GM23338 (cell line): Measurements from ENCODE around the gene CCDC110. TPM values are rescaled to one million over a fixed set of nuclear protein-coding genes. Genes with fewer than 3 reads are reported as not detected.

Experiments
- ATAC-seq: fragments of 200-7000 bp; cut with Tn5 transposase; 3 replicates; pipeline ENCODE4 v1.9.1; 2020
- DNase-seq: peaks from one replicate; pipeline ENCODE4 v3.0.0-alpha.2; 2015; ENCODE audit warnings: low spot score
- H2AFZ ChIP-seq: fragments of 200-600 bp; sonication (generic); 2 replicates; pipeline ENCODE4 v1.8.0; 2016; ENCODE audit warnings: antibody characterized with exemption, mild to moderate bottlenecking, moderate library complexity
- H3F3A ChIP-seq: fragments of 200-600 bp; sonication (generic); replicated peaks from 2 replicates; pipeline ENCODE4 v1.8.0; 2017; ENCODE audit warnings: antibody characterized with exemption, mixed run types, low read depth
- H3K27ac ChIP-seq: fragments of 200-600 bp; sonication (generic); 2 replicates; pipeline ENCODE4 v1.6.1; 2016; ENCODE audit warnings: low read depth
- H3K27me3 ChIP-seq: fragments of 200-600 bp; sonication (generic); 2 replicates; pipeline ENCODE4 v1.8.0; 2016; ENCODE audit warnings: mild to moderate bottlenecking, mixed run types, moderate library complexity; ENCODE audit not compliant: insufficient read depth
- H3K36me3 ChIP-seq: fragments of 200-600 bp; sonication (generic); 2 replicates; pipeline ENCODE4 v1.8.0; 2016; ENCODE audit warnings: mild to moderate bottlenecking; ENCODE audit not compliant: insufficient read depth
- H3K4me1 ChIP-seq: fragments of 200-600 bp; sonication (generic); 2 replicates; pipeline ENCODE4 v1.8.0; 2016; ENCODE audit warnings: mild to moderate bottlenecking, moderate library complexity; ENCODE audit not compliant: insufficient read depth
- H3K4me2 ChIP-seq: fragments of 200-600 bp; sonication (generic); 2 replicates; pipeline ENCODE4 v1.7.1; 2017; ENCODE audit warnings: mixed run types
- H3K4me3 ChIP-seq: fragments of 200-600 bp; sonication (generic); 2 replicates; pipeline ENCODE4 v1.6.1; 2016; ENCODE audit warnings: mixed run types
- H3K79me2 ChIP-seq: fragments of 200-600 bp; sonication (generic); replicated peaks from 2 replicates; pipeline ENCODE4 v1.8.0; 2017; ENCODE audit warnings: mild to moderate bottlenecking; ENCODE audit not compliant: insufficient read depth
- H3K9me2 ChIP-seq: fragments of 200-600 bp; sonication (generic); 2 replicates; pipeline ENCODE4 v1.8.0; 2017; ENCODE audit not compliant: insufficient read depth
- H4K20me1 ChIP-seq: fragments of 200-600 bp; sonication (generic); replicated peaks from 2 replicates; pipeline ENCODE4 v1.8.0; 2017; ENCODE audit warnings: mild to moderate bottlenecking; ENCODE audit not compliant: insufficient read depth
- H3K27ac Mint-ChIP-seq: 2 replicates; pipeline ENCODE4 v1.8.0; 2020; ENCODE audit warnings: inconsistent platforms, mild to moderate bottlenecking, moderate library complexity, mixed read lengths
- H3K27me3 Mint-ChIP-seq: 3 replicates; pipeline ENCODE4 v1.8.0; 2022; ENCODE audit warnings: low read depth, mild to moderate bottlenecking, moderate library complexity, mixed read lengths, inconsistent platforms; ENCODE audit not compliant: insufficient read depth, poor library complexity
- H3K36me3 Mint-ChIP-seq: 3 replicates; pipeline ENCODE4 v1.8.0; 2021; ENCODE audit warnings: low read depth, mild to moderate bottlenecking, inconsistent platforms, moderate library complexity, mixed read lengths
- H3K4me1 Mint-ChIP-seq: 3 replicates; pipeline ENCODE4 v1.8.0; 2020; ENCODE audit warnings: mild to moderate bottlenecking, inconsistent platforms, mixed read lengths
- H3K4me3 Mint-ChIP-seq: 3 replicates; pipeline ENCODE4 v1.8.0; 2021; ENCODE audit warnings: moderate library complexity, mild to moderate bottlenecking, inconsistent platforms, mixed read lengths
- H3K9me3 Mint-ChIP-seq: 3 replicates; pipeline ENCODE4 v1.8.0; 2020; ENCODE audit warnings: moderate library complexity, mild to moderate bottlenecking, inconsistent platforms, mixed read lengths
- JUNB ChIP-seq: IDR thresholded peaks from one replicate; pipeline ENCODE4 v1.6.1; 2016; ENCODE audit warnings: antibody characterized with exemption; ENCODE audit not compliant: unreplicated experiment
- POLR2AphosphoS5 ChIP-seq: IDR thresholded peaks from 2 replicates; pipeline ENCODE4 v1.6.1; 2016; ENCODE audit warnings: antibody characterized with exemption, low read depth
- ZNF114 ChIP-seq: fragments of 250-450 bp; sonication (Bioruptor Pico); IDR thresholded peaks from 2 replicates; pipeline ENCODE4 v1.5.0; 2020; ENCODE audit warnings: mild to moderate bottlenecking, moderate library complexity
- ZNF331 ChIP-seq: fragments of 250-450 bp; sonication (Bioruptor Pico); IDR thresholded peaks from 2 replicates; pipeline ENCODE4 v1.5.0; 2020; ENCODE audit warnings: low read depth, mild to moderate bottlenecking, moderate library complexity
- polyA plus RNA-seq: library from polyadenylated mRNA; unstranded; fragments of >200 nt; fragmentation: Nextera tagmentation; extraction: Ambion mirVana; gene quantifications from 2 replicates; pipeline ENCODE4 v1.2.1, GENCODE V29; 2016
- total RNA-seq: library from RNA; depleted of rRNA; stranded (reverse); fragments of >200 nt; shearing (Covaris generic); gene quantifications from 2 replicates; pipeline ENCODE4 v1.2.3, GENCODE V29; 2014
- TF ChIP-seq, protein P1 (sequence below): IDR thresholded peaks from one replicate; pipeline ENCODE4 v1.6.1; 2018; ENCODE audit warnings: antibody characterized with exemption; ENCODE audit not compliant: unreplicated experiment
- TF ChIP-seq, protein P2 (sequence below): fragments of 250-450 bp; sonication (Bioruptor Pico); IDR thresholded peaks from 2 replicates; pipeline ENCODE4 v1.5.0; 2020; ENCODE audit warnings: mild to moderate bottlenecking, moderate library complexity

CCDC110 gene
- total and polyA plus RNA-seq, 2 experiments from 2014 or later: 5.4 to 6.7 TPM

DNA sequence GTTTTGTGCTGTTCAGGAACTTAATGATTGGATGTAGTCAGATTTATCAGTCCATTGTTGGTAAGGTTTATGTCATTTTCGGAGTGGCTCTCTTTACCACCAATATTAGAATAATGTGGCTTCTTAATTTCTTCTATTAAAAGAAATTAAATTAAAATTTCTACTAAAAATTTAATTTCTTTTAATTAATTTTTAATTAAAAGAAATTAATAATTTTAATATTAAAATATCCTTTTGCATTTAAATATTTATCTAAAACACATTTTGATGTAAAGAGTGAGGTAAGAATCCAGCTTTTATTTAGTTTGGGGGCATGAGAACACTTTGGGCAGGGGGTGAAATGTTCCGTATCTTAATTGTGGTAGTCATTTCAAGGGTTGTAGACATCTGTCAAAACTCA is 30.1 kb downstream of the CCDC110 start:
- TF ChIP-seq POLR2AphosphoS5: no peak
- TF ChIP-seq ZNF114: no peak
- TF ChIP-seq, protein P1, sequence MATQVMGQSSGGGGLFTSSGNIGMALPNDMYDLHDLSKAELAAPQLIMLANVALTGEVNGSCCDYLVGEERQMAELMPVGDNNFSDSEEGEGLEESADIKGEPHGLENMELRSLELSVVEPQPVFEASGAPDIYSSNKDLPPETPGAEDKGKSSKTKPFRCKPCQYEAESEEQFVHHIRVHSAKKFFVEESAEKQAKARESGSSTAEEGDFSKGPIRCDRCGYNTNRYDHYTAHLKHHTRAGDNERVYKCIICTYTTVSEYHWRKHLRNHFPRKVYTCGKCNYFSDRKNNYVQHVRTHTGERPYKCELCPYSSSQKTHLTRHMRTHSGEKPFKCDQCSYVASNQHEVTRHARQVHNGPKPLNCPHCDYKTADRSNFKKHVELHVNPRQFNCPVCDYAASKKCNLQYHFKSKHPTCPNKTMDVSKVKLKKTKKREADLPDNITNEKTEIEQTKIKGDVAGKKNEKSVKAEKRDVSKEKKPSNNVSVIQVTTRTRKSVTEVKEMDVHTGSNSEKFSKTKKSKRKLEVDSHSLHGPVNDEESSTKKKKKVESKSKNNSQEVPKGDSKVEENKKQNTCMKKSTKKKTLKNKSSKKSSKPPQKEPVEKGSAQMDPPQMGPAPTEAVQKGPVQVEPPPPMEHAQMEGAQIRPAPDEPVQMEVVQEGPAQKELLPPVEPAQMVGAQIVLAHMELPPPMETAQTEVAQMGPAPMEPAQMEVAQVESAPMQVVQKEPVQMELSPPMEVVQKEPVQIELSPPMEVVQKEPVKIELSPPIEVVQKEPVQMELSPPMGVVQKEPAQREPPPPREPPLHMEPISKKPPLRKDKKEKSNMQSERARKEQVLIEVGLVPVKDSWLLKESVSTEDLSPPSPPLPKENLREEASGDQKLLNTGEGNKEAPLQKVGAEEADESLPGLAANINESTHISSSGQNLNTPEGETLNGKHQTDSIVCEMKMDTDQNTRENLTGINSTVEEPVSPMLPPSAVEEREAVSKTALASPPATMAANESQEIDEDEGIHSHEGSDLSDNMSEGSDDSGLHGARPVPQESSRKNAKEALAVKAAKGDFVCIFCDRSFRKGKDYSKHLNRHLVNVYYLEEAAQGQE: no peak

DNA sequence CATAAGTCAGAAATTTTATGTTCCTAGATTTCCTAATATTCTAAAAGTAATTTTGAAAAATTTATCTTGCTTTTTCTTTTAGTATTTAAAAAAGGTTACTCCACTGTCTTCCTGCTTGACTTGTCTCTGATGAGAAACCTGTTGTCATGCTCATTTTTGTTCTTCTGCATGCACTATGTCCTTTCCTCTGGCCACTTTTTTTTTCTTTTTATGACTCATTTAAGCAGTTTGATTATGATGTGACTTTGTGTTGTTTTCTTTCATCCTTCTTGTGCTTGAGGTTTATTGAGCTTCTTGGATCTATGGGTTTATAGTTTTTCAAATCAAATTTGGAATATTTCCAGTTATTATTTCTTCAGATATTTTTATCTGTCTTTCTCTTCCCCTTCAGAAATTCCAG is 33.7 kb downstream of the CCDC110 start:
- no peaks in the 10 kb centered on the region for H3K9me2 ChIP-seq
- no peak overlapping the region for H3K4me3 Mint-ChIP-seq
- TF ChIP-seq, protein P2, sequence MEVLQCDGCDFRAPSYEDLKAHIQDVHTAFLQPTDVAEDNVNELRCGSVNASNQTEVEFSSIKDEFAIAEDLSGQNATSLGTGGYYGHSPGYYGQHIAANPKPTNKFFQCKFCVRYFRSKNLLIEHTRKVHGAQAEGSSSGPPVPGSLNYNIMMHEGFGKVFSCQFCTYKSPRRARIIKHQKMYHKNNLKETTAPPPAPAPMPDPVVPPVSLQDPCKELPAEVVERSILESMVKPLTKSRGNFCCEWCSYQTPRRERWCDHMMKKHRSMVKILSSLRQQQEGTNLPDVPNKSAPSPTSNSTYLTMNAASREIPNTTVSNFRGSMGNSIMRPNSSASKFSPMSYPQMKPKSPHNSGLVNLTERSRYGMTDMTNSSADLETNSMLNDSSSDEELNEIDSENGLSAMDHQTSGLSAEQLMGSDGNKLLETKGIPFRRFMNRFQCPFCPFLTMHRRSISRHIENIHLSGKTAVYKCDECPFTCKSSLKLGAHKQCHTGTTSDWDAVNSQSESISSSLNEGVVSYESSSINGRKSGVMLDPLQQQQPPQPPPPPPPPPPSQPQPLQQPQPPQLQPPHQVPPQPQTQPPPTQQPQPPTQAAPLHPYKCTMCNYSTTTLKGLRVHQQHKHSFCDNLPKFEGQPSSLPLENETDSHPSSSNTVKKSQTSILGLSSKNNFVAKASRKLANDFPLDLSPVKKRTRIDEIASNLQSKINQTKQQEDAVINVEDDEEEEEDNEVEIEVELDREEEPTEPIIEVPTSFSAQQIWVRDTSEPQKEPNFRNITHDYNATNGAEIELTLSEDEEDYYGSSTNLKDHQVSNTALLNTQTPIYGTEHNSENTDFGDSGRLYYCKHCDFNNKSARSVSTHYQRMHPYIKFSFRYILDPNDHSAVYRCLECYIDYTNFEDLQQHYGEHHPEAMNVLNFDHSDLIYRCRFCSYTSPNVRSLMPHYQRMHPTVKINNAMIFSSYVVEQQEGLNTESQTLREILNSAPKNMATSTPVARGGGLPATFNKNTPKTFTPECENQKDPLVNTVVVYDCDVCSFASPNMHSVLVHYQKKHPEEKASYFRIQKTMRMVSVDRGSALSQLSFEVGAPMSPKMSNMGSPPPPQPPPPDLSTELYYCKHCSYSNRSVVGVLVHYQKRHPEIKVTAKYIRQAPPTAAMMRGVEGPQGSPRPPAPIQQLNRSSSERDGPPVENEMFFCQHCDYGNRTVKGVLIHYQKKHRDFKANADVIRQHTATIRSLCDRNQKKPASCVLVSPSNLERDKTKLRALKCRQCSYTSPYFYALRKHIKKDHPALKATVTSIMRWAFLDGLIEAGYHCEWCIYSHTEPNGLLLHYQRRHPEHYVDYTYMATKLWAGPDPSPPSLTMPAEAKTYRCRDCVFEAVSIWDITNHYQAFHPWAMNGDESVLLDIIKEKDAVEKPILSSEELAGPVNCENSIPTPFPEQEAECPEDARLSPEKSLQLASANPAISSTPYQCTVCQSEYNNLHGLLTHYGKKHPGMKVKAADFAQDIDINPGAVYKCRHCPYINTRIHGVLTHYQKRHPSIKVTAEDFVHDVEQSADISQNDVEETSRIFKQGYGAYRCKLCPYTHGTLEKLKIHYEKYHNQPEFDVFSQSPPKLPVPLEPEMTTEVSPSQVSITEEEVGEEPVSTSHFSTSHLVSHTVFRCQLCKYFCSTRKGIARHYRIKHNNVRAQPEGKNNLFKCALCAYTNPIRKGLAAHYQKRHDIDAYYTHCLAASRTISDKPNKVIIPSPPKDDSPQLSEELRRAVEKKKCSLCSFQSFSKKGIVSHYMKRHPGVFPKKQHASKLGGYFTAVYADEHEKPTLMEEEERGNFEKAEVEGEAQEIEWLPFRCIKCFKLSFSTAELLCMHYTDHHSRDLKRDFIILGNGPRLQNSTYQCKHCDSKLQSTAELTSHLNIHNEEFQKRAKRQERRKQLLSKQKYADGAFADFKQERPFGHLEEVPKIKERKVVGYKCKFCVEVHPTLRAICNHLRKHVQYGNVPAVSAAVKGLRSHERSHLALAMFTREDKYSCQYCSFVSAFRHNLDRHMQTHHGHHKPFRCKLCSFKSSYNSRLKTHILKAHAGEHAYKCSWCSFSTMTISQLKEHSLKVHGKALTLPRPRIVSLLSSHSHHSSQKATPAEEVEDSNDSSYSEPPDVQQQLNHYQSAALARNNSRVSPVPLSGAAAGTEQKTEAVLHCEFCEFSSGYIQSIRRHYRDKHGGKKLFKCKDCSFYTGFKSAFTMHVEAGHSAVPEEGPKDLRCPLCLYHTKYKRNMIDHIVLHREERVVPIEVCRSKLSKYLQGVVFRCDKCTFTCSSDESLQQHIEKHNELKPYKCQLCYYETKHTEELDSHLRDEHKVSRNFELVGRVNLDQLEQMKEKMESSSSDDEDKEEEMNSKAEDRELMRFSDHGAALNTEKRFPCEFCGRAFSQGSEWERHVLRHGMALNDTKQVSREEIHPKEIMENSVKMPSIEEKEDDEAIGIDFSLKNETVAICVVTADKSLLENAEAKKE (CRISPR knock-in tag): no peak
- TF ChIP-seq ZNF331: no peak
- no peak for TF ChIP-seq JUNB
- TF ChIP-seq ZNF114: no peak
- TF ChIP-seq, protein P1: no peak

More for the DNA sequence above, 30.1 kb downstream of the CCDC110 start:
- H3K27ac Mint-ChIP-seq: no peak overlapping the region
- Histone ChIP-seq H4K20me1 (no peaks in the 10 kb centered on the region), H3K4me1 (no peaks in the 10 kb centered on the region), H3K4me3 (no peak overlapping the region), H3K9me2 (no peaks in the 10 kb centered on the region), H3K27ac (no peak overlapping the region), H3K79me2 (no peaks in the 10 kb centered on the region), H3K36me3 (no peaks in the 10 kb centered on the region), H3K4me2 (no peak overlapping the region), H3F3A (no peaks in the 10 kb centered on the region), H2AFZ (no peak overlapping the region), H3K27me3 (no peaks in the 10 kb centered on the region)
- DNase-seq (no peak), ATAC-seq (no peak)
- no peaks in the 10 kb centered on the region for H3K36me3 Mint-ChIP-seq
- no peaks in the 10 kb centered on the region for H3K4me1 Mint-ChIP-seq
- no peak overlapping the region for H3K4me3 Mint-ChIP-seq
- H3K9me3 Mint-ChIP-seq: no peaks in the 10 kb centered on the region
- no peaks in the 10 kb centered on the region for H3K27me3 Mint-ChIP-seq

More for the DNA sequence above, 33.7 kb downstream of the CCDC110 start:
- Histone ChIP-seq H3K79me2 (no peaks in the 10 kb centered on the region), H3F3A (no peaks in the 10 kb centered on the region), H3K36me3 (no peaks in the 10 kb centered on the region), H2AFZ (no peak overlapping the region), H3K27me3 (no peaks in the 10 kb centered on the region), H4K20me1 (no peaks in the 10 kb centered on the region), H3K4me2 (no peak overlapping the region), H3K27ac (no peak overlapping the region), H3K4me1 (no peaks in the 10 kb centered on the region), H3K4me3 (no peak overlapping the region)
- Mint-ChIP-seq H3K4me1 (no peaks in the 10 kb centered on the region), H3K9me3 (no peaks in the 10 kb centered on the region), H3K27me3 (no peaks in the 10 kb centered on the region), H3K27ac (no peak overlapping the region), H3K36me3 (no peaks in the 10 kb centered on the region)
- ATAC-seq (no peak), DNase-seq (no peak)
